Measurements from ENCODE around the gene ZNF527.
"Not testable (repeated sequence)": the region's sequence is repeated elsewhere in the genome, so short reads cannot be mapped to it uniquely, and the experiment has no call there.

ZNF527 gene

DNA sequence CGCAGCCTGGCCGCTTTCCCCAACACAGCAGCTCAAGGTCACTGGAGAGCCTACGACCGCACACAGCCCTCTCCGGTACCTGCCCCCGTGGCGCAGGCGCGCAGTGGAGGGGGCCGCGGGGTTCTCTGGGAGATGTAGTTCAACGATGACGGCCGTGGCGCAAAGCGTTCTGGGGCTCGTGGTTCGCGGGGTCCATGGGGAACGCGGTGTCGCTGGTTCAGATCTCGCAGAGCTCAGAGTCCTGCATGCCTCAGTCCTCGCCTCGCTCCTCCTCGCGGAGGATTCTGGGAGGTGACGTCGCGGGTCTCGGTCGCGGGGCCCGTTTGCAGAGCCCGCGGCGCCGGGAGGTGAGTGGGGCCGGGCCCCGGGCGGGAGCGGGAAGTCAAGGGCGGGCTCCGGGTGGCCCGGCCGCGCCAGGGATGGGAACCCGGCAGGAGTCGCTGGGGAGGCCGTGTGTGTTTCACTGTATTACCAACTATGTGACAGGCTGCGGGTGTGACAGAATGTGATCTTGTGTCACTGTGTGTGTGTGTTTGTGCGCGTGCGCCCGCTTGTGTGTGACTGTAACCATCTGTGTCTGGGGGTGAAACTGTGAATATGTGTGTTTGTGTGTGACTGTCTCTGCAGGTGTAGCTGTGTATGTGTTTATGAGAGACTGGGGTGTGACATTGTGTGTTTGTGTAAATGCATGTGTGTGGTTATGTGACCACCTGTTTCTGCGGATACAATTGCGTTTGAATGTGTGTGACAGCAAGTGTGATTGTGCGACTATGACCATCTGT, at the start of gene ZNF527:
TSS of gene ZNF527 (plus strand) at position 220 of the 782 bp plus-strand sequence. CDS start 3,100 bp downstream, outside the sequence.
- peak; percentile 96 for DNase-seq

GRCh38 chr19:37329686-37330085, 41.2 kb upstream of the ZNF527 start:
- DNase-seq: no peak

DNA sequence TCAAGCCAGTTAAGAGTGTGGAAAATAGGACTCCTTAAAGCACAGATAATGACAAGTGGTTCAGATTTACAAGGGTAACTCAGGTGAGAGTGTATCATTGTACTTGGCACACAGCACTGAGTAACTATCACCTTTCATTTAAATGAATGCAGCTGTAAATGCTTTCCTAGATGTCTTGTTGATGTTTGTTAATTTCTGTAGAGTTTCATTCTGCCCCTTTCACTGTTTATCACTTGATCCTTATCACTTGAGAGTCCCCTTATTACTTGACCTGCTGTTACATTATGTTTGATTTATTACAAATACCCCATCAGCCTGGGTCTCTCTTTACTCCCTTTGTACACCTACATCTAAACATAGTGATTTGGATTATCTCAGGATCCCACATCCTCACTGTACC, 38.1 kb upstream of the ZNF527 start:
- DNase-seq: no peak

DNA sequence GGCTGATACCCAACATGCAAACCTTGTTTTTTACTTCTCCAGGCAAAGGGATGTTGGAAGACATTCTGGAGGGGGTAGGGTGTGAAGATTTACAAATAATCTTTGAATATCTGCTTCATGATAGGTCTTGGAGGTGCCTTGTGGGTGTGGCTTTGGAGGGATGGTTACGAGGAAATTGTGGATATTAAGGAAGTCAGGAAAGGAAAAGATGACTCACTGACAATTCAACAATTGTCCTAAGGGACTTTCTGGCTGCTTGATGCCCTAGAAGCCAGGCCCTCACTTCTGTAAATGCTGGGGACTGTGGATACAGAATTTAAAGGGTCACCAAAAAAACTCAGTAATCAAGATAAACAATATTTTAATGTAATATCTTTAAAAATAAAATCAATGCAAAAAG, 37.4 kb upstream of the ZNF527 start:
- DNase-seq: no peak

DNA sequence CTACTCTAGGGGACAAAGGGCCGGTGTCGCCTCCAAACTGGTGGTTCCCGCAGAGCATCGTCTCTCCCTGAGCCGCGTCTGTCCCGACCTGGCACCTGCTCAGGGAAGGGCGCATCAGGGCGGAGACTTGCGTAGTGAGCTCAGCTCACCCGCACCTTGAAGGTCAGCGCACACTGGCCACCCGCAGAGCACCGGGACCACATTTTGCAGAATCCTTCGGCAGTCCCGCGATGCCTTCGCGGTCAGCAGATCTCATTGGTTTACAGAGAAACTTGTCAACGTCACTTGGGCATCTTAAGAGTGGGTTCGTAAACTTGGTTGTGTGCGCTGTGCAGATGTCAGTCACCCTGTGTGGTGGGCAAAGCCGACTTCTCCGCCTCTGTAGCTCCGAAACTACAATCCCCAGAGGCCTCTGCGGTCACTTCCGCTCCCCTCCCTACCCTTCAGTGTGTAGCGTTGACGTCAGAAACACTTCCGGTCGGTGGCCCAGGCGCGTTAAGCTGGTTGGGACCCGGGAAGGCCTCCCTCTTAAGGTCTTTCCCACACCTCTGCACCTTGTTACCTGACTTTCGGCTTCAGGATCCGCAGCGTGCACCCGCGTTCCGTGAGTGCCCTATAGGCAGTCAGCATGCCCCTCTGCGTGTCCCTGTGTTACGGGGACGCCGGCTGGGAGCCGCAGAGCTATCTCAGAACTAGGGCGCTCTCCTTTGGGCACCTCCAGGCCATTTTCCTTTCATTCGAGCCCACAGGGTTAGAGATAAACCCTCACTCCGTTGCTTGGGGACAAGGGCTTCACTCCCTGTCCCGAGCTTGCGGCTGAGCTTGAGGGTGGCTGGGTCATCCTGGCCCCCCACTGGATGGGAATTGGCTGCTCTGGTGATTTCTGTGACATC, 36.5 kb upstream of the ZNF527 start:
- peak; percentile 78 for DNase-seq

GRCh38 chr19:37342753-37343152, 28.1 kb upstream of the ZNF527 start:
- no peak for DNase-seq

GRCh38 chr19:37346091-37346490, 24.8 kb upstream of the ZNF527 start:
- DNase-seq: no peak

- no peak for DNase-seq
Measured at GRCh38 chr19:37348060-37348459, 22.8 kb upstream of the ZNF527 start.

GRCh38 chr19:37353968-37354367, 16.9 kb upstream of the ZNF527 start:
- DNase-seq: no peak

DNA sequence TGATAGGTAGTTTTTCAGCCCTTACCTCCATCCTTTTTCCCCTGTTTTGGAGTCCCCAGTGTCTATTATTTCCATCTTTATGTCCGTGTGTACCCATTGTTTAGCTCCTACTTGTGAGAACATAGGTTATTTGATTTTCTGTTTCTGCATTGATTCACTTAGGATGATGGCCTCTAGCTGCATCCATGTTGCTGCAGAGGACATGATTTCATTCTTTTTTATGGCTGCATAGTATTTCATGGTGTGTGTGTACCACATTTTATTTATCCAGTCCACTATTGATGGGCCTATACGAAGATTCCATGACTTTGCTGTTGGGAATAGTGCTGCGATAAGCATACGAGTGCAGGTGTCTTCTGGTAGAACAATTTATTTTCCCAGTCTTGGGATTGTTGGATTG, 15.0 kb upstream of the ZNF527 start:
- DNase-seq: no peak

GRCh38 chr19:37361994-37362393, 8.9 kb upstream of the ZNF527 start:
- no peak for DNase-seq

GRCh38 chr19:37362733-37363132, 8.2 kb upstream of the ZNF527 start:
- no peak for DNase-seq

DNA sequence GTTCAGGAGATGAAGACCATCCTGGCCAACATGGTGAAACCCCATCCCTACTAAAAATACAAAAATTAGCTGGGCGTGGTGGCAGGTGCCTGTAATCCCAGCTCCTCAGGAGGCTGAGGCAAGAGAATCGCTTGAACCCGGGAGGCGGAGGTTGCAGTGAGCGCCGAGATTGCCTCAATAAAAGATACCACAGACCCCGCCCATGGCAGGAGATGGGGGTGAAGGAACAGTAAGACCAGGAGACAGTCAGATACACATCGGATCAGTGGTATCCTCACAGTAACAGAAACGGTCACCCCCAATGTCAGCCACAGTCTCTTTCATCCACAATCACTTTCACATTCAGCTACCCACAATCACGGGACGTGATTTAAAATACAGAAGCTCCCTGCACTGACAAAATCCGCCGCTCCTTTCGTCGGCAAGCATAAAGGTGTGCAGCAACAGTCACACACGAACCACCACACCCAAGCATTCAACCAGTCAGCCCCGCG, 466 bp upstream of the ZNF527 start:
- not testable (repeated sequence) for DNase-seq

- DNase-seq: no peak
Measured at GRCh38 chr19:37389234-37389633, 18.3 kb downstream of the ZNF527 start.

DNA sequence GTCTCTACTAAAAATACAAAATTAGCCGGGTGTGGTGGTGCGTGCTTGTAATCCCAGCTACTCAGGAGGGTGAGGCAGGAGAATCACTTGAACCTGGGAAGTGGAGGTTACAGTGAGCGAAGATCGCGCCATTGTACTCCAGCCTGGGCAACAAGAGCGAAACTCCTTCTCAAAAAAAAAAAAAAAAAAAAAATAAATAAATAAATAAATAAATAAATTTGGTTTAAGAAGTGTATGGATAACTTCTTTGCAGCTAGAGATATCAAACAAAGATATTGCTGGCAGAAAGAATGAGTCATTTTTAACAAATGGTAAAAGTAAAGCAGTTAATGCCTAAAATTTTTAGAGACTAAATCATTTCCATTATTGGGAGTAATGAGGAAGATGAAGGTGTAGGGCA, 20.5 kb downstream of the ZNF527 start:
- not testable (repeated sequence) for DNase-seq

DNA sequence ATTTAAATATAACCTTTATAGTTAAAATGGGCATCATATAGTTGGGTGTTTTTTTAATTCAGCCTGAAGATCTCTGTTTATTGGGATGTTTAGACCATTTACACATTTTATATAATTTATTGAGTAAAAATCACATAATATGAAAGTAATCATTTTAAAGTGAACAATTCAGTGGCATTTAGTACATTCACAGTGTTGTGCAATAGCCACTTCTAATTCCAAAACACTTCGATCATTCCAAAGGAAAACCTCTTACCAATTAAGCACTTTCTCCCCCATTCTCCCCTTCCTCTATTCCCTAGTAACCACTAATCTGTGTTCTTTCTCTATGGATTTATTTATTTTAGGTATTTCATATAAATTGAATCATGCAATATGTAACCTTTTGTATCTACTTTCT, 30.2 kb downstream of the ZNF527 start:
- no peak for DNase-seq

DNA sequence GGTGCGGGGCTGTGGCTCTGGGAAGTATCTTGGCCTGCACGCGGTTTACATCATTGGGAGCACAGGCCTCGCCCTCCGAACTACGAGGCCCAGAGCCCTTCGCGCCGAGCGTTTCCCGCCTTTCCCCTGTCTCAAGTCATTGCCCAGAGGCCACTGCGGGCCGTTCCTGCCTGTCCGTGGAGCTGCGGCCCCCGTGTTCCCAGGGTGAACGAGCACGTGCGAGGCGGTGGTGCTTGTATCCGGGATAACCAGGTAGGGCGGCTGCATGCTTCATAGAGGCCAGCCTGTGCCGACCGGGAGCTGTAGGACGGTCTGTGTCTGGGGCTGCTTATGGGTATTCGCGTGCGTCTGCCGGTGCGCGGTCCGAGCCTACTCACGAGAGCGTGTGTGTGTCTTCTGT, 32.5 kb downstream of the ZNF527 start:
- DNase-seq: no peak

DNA sequence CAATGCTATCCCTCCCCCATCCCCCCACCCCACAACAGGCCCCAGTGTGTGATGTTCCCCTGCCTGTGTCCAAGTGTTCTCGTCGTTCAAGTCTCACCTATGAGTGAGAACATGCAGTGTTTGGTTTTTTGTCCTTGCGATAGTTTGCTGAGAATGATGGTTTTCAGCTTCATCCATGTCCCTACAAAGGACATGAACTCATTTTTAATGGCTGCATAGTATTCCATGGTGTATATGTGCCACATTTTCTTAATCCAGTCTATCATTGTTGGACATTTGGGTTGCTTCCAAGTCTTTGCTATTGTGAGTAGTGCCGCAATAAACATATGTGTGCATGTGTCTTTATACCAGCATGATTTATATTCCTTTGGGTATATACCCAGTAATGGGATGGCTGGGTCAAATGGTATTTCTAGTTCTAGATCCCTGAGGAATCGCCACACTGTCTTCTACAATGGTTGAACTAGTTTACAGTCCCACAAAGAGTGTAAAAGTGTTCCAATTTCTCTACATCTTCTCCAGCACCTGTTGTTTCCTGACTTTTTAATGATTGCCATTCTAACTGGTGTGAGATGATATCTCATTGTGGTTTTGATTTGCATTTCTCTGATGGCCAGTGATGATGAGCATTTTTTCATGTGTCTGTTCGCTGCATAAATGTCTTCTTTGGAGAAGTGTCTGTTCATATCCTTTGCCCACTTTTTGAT, 35.4 kb downstream of the ZNF527 start:
- not testable (repeated sequence) for DNase-seq

DNA sequence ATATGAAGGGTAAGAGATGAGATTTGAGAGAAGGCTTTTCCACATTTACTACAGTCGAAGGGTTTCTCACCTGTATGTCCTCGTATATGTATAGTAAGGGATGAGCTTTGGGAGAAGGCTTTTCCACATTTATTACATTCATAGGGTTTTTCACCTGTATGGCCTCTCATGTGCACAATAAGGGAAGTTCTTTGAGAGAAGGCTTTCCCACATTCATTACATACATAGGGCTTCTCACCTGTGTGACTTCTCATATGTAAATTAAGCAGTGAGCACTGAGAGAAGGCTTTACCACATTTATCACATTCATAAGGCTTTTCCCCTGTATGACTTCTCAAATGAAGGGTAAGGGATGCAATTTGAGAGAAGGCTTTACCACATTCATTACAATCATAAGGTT, 41.8 kb downstream of the ZNF527 start:
- DNase-seq: no peak

DNA sequence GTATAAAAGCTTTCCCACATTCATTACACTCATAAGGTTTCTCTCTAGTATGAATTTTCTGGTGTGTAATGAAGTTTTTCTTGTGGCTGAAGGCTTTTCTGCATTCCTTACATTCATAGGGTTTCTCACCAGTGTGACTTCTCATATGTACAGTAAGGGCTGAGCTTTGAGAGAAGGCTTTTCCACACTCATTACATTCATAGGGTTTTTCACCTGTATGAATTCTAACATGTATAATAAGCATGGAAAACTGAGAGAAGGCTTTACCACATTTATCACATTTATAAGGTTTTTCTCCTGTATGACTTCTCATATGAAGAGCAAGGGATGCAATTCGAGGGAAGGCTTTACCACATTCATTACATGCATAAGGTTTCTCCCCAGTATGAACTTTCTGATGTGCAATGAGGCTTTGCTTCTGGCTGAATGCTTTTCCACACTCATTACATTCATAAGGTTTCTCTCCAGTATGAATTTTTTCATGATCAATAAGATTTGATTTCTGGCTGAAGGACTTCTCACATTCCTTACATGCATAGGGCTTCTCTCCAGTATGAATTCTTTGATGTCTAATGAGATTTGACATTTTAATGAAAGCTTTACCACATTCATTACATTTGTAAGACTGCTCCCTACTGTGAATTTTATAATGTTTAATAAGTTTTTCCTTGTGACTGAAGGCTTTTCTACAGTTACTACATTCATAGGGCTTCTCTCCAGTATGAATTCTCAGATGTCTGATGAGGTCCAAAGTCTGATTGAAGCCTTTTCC, 42.6 kb downstream of the ZNF527 start:
- no peak for DNase-seq
